GM12878 (cell line): ENCODE results near the gene COL5A1. TPM values are rescaled to one million over a fixed set of nuclear protein-coding genes. Genes with fewer than 3 reads are reported as not detected.

ENCODE experiments used
- ATAC-seq: fragments of 200-7000 bp; cut with Tn5 transposase; 3 replicates; pipeline ENCODE4 v1.9.1; 2020; ENCODE audit warnings: mild to moderate bottlenecking, moderate library complexity
- BruUV-seq: library from RNA; stranded (reverse); fragments of 400-500 nt; replicated peaks from 2 replicates; lab custom pipeline; 2021; lab: Mats Ljungman, UMichigan
- CTCF ChIA-PET: fragments of 300-600 bp; sonication (Branson Sonifier 250); formaldehyde crosslinking; extraction: SDS; loops from one replicate; lab custom pipeline; 2021; ENCODE audit warnings: inconsistent platforms; lab: Yijun Ruan, JAX
- POLR2A ChIA-PET: fragments of 350-600 bp; formaldehyde crosslinking; extraction: SDS; loops from one replicate; lab custom pipeline; 2021; ENCODE audit warnings: inconsistent platforms; lab: Charles Lee
- RAD21 ChIA-PET: fragments of 300-600 bp; sonication (Branson Sonifier 250); formaldehyde crosslinking; loops from one replicate; lab custom pipeline; 2023; ENCODE audit warnings: antibody characterized with exemption; ENCODE audit not compliant: unreplicated experiment; lab: Charles Lee
- SMC1A ChIA-PET: fragments of 300-600 bp; sonication (Branson Sonifier 250); formaldehyde crosslinking; loops from one replicate; lab custom pipeline; 2023; ENCODE audit not compliant: unreplicated experiment, uncharacterized antibody; lab: Charles Lee
- DNase-seq: peaks from one replicate; pipeline ENCODE4 v3.0.0-alpha.2; 2011; ENCODE audit warnings: low read depth, low spot score
- FAIRE-seq: peaks from 3 replicates; lab custom pipeline; 2011; peaks lifted over from hg19 to GRCh38; lab: Jason Lieb, UNC
- H2AFZ ChIP-seq: 2 replicates; pipeline ENCODE4 v1.6.0; 2011; ENCODE audit warnings: low read depth, low read length, control low read depth; ENCODE audit not compliant: control insufficient read depth
- H3K27ac ChIP-seq: 2 replicates; pipeline ENCODE4 v1.5.1; 2011; ENCODE audit warnings: control low read depth; ENCODE audit not compliant: control insufficient read depth, insufficient read depth
- H3K27me3 ChIP-seq, 2 experiments: replicated peaks in 1 of 2; 2 replicates each; pipeline versions ENCODE4 v1.6.0 to v1.6.1; 2011; ENCODE audit warnings: low read length in 1 of 2; ENCODE audit not compliant: control insufficient read depth in 2 of 2, insufficient read depth in 2 of 2
- H3K36me3 ChIP-seq, 2 experiments: 2 replicates each; pipeline ENCODE4 v1.5.1; 2011; ENCODE audit warnings: low read length in 1 of 2; ENCODE audit not compliant: control insufficient read depth in 2 of 2, insufficient read depth in 2 of 2
- H3K4me1 ChIP-seq: 2 replicates; pipeline ENCODE4 v1.6.1; 2011; ENCODE audit warnings: mild to moderate bottlenecking, low read length, moderate library complexity, mixed read lengths; ENCODE audit not compliant: control insufficient read depth, insufficient read depth
- H3K4me2 ChIP-seq: 2 replicates; pipeline ENCODE4 v1.6.0; 2011; ENCODE audit warnings: control low read depth; ENCODE audit not compliant: control insufficient read depth, insufficient read depth
- H3K4me3 ChIP-seq: fragments of 200-600 bp; sonication (generic); 2 replicates; pipeline ENCODE4 v1.5.1; 2016
- H3K79me2 ChIP-seq: 2 replicates; pipeline ENCODE4 v1.6.0; 2011; ENCODE audit warnings: low read length; ENCODE audit not compliant: control insufficient read depth, insufficient read depth
- H3K9ac ChIP-seq: 2 replicates; pipeline ENCODE4 v1.8.0; 2011; ENCODE audit warnings: low read length, control low read depth, mixed read lengths; ENCODE audit not compliant: control insufficient read depth, insufficient read depth
- H3K9me3 ChIP-seq: replicated peaks from 3 replicates; pipeline ENCODE4 v1.5.1; 2011; ENCODE audit warnings: mild to moderate bottlenecking, low read length; ENCODE audit not compliant: control insufficient read depth, insufficient read depth
- H4K20me1 ChIP-seq: 2 replicates; pipeline ENCODE4 v1.6.0; 2011; ENCODE audit not compliant: control insufficient read depth, insufficient read depth
- CBX3 ChIP-seq: fragments of 200-600 bp; sonication (generic); IDR thresholded peaks from 2 replicates; pipeline ENCODE4 v1.6.1; 2016; ENCODE audit warnings: low read depth, borderline replicate concordance
- FOXM1 ChIP-seq: IDR thresholded peaks from 2 replicates; pipeline ENCODE4 v1.6.1; 2012; ENCODE audit warnings: low read depth, mild to moderate bottlenecking, inconsistent platforms, low read length, moderate library complexity
- HDAC6 ChIP-seq: fragments of 200-600 bp; sonication (generic); IDR thresholded peaks from one replicate; pipeline ENCODE4 v1.8.0; 2017; ENCODE audit warnings: antibody characterized with exemption; ENCODE audit not compliant: unreplicated experiment
- IKZF1 ChIP-seq: fragments of 450-650 bp; conservative IDR thresholded peaks from 2 replicates; pipeline ENCODE4 v1.6.1; 2017; ENCODE audit warnings: antibody characterized with exemption, mild to moderate bottlenecking
- MTA3 ChIP-seq: IDR thresholded peaks from 2 replicates; pipeline ENCODE4 v1.6.1; 2012; ENCODE audit warnings: low read length, inconsistent platforms, borderline replicate concordance
- RBBP5 ChIP-seq: fragments of 200-600 bp; sonication (generic); conservative IDR thresholded peaks from 2 replicates; pipeline ENCODE4 v1.6.1; 2016
- REST ChIP-seq: IDR thresholded peaks from 2 replicates; pipeline ENCODE4 v1.6.1; 2012; ENCODE audit warnings: mild to moderate bottlenecking, low read depth, low read length
- TCF3 ChIP-seq: IDR thresholded peaks from 2 replicates; pipeline ENCODE4 v1.6.1; 2012; ENCODE audit warnings: low read depth, mild to moderate bottlenecking, low read length, borderline replicate concordance; ENCODE audit not compliant: insufficient read depth
- ZBTB33 ChIP-seq: fragments of 450-650 bp; IDR thresholded peaks from 2 replicates; pipeline ENCODE4 v1.6.1; 2017; ENCODE audit warnings: mild to moderate bottlenecking
- ZNF24 ChIP-seq: fragments of 450-650 bp; IDR thresholded peaks from 2 replicates; pipeline ENCODE4 v1.6.1; 2017; ENCODE audit warnings: antibody characterized with exemption, mild to moderate bottlenecking
- ZNF592 ChIP-seq: fragments of 450-650 bp; IDR thresholded peaks from 2 replicates; pipeline ENCODE4 v1.6.1; 2017; ENCODE audit warnings: mild to moderate bottlenecking, moderate library complexity
- WGBS: methylation state at CpG from one replicate; pipeline ENCODE4 v1.1.6; 2016; ENCODE audit warnings: low lambda C conversion rate; ENCODE audit not compliant: insufficient replicate concordance, insufficient coverage; ENCODE audit errors: missing lambda C conversion rate; 5-methylcytosine and 5-hydroxymethylcytosine counted together
- in situ Hi-C: fragments of 300-500 bp; cut with MboI; formaldehyde crosslinking; loops from 9 replicates; pipeline ENCODE4 v1.14.3; 2018; ENCODE audit warnings: mixed read lengths
- intact Hi-C: fragments of 100-400 bp; cut with micrococcal nuclease; formaldehyde crosslinking; loops from one replicate; pipeline ENCODE4 v1.14.2; 2022; ENCODE audit not compliant: unreplicated experiment
- polyA plus RNA-seq, 11 experiments: library from polyadenylated mRNA; depleted of rRNA in 4 of 11; unstranded in 6 of 11; stranded (reverse) in 5 of 11; fragments of >200 nt; fragmentation: Nextera tagmentation in 4 of 11; fragmentation: Illumina TruSeq in 1 of 11; extraction: Ambion mirVana in 4 of 11; extraction: Trizol in 1 of 11; gene quantifications; 1 replicate in 1 of 11; 2 replicates in 10 of 11; pipeline versions ENCODE4 v1.2.1 to v1.2.3, GENCODE V29; 2011 to 2016; ENCODE audit warnings: inconsistent platforms in 2 of 11, missing spikeins in 2 of 11, low read depth in 1 of 11
- total RNA-seq, 4 experiments: library from RNA; depleted of rRNA in 3 of 4; stranded (reverse); fragments of >200 nt in 3 of 4; fragmentation: Illumina TruSeq in 1 of 4; extraction: Trizol in 1 of 4; gene quantifications; 2 replicates each; pipeline versions ENCODE4 v1.2.1 to v1.2.3, GENCODE V29; 2013 to 2021
- TF ChIP-seq, protein P1 (sequence below): fragments of 450-650 bp; IDR thresholded peaks from 2 replicates; pipeline ENCODE4 v1.6.1; 2017; ENCODE audit warnings: mild to moderate bottlenecking, low read depth, inconsistent platforms; ENCODE audit not compliant: poor library complexity, severe bottlenecking

Gene COL5A1
- total and polyA plus RNA-seq, 10 of the 15 experiments (the other 5 are each of a cell fraction or from before 2014, with no cell fraction given) = under 0.01 to 0.15 (median 0.13) TPM; not detected in 4

DNA sequence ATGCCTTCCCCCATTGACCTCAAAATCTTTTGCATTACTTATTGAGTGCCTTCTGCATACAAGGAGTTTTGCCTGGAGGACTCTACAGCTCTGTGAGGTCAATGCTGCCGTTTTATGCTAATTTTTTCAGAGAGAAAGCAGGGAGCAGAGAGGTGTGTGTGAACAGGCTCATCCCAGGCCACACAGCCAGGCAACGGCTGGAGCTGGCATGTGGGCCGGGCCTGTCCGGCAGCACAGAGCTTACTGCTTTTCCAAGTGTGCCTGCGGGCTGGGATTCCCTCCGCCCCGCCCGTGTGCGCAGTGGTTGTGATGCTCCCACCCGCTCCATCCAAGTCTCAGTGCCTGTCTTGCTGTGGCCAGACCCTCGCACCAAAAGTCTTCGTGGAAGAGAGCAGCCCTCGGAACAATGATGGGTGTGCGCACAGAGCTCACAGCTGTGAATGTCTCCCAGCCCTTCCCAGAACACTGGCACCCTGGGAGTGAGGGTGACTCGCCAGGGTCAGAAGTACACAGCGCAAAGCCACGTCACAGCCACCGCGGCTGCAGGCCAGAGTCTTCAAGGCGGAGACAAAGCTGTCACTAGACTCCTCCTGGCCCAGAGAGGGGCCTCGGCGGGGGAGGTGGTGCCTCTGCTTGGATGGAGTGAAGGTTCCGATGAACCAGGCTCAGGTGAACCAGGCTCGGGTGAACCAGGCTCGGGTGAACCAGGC lies 82.8 kb downstream of the COL5A1 start:
- SMC1A ChIA-PET = no interaction called here
- TF ChIP-seq MTA3 = no peak
- no peak for TF ChIP-seq FOXM1
- TF ChIP-seq CBX3 = no peak
- no peak for TF ChIP-seq TCF3
- TF ChIP-seq REST = no peak
- TF ChIP-seq ZNF592 = no peak
- no peak for TF ChIP-seq RBBP5
- no peak for TF ChIP-seq ZNF24
- TF ChIP-seq, protein P1, sequence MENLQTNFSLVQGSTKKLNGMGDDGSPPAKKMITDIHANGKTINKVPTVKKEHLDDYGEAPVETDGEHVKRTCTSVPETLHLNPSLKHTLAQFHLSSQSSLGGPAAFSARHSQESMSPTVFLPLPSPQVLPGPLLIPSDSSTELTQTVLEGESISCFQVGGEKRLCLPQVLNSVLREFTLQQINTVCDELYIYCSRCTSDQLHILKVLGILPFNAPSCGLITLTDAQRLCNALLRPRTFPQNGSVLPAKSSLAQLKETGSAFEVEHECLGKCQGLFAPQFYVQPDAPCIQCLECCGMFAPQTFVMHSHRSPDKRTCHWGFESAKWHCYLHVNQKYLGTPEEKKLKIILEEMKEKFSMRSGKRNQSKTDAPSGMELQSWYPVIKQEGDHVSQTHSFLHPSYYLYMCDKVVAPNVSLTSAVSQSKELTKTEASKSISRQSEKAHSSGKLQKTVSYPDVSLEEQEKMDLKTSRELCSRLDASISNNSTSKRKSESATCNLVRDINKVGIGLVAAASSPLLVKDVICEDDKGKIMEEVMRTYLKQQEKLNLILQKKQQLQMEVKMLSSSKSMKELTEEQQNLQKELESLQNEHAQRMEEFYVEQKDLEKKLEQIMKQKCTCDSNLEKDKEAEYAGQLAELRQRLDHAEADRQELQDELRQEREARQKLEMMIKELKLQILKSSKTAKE = no peak
- no peak for TF ChIP-seq ZBTB33
- no peak for TF ChIP-seq HDAC6
- no peak for TF ChIP-seq IKZF1

More for the DNA sequence above, 82.8 kb downstream of the COL5A1 start:
- BruUV-seq = no TSS peak
- no peak for DNase-seq
- intact Hi-C loops (no loop called here), in situ Hi-C loops (no loop called here)
- Histone ChIP-seq H4K20me1 (no peaks in the 10 kb centered on the region), H3K4me2 (no peak overlapping the region), H3K36me3 (no peaks in the 10 kb centered on the region), H3K9ac (no peak overlapping the region), H3K79me2 (no peaks in the 10 kb centered on the region), H3K9me3 (no peaks in the 10 kb centered on the region), H3K4me3 (no peak overlapping the region), H3K27me3 (no peaks in the 10 kb centered on the region; a peak in 2 of 4 replicates), H3K27ac (no peak overlapping the region), H3K4me1 (no peaks in the 10 kb centered on the region), H2AFZ (no peak overlapping the region)
- POLR2A ChIA-PET = no interaction called here
- no peak for FAIRE-seq
- CTCF ChIA-PET = no interaction called here
- RAD21 ChIA-PET = no interaction called here
- ATAC-seq = no peak
- WGBS = 37% methylated on average over 25 of the region's 25 CpGs
